Stimulated activated CD8-positive, alpha-beta memory T cell treated with anti-CD3 and anti-CD28 coated beads, Interleukin-4, amount 100 ng/mL, for 4 hours (primary cell): ENCODE measurements around the gene CRIP1.

ENCODE experiments used
- DNase-seq, 2 donors: peaks; one replicate each; pipeline ENCODE4 v3.0.0-alpha.2; 2020; ENCODE audit warnings: low read depth in 2 of 2, low spot score in 1 of 2

The CRIP1 gene

DNA sequence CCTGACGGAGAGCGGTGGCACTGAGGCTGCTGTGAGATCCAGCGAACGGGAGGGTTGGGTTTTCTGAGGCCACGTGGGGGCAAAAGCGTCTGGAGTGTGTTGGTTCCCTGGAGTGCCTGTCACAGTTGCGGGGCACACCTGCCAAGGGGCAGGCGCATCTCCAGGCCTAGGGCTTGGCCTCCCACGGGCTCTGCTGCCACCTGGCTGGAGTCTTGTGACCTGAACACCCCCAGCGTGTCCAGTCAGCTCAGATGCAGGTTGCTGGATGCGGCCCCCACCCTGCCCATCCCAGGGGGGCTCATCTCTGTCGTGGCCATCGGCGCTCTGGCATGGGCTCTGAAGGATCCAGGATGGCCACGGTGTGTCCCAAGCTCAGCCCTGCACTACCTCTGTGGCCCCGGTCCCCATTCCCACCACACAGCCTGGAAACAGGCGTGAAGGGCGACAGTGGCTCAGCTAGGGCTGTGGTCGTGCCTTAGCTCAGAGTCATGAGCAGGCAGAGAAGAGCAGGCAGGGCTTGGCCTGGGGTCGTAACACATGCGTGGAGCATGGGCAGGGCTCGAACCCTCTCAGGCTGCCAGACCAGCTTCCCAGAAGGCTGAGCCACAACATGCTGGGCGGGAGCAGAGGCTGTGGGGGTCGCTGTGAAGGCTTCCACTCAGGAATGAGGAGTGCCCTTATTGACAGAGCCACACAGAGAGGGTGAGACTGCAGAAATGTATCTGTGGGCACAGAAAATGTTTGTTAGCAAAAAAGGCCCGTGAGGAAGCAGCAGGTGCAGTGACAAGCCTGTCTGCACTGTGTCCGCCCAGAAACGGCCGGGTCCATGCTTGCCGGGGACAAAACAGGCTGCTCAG, 35.6 kb upstream of the CRIP1 start:
- DNase-seq = no peak

DNA sequence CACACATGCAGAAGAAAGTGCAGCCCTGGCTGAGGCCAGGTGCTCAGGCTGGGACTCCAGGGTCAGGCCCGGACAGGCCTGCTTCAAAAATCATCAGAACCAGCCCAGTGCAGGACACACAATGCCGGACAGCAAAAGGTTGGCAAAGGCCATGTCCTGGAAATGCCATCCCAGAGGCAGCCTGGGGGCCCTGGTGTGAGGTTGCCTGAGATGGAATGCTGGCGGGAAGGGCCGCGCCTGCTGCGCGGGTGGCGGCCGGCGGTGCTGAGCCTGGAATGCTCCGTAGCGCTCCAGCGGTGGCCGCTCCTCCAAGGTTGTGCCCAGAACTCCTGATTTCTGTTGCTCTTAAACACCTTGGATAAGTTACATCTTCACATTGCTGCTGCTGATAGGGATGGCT, 33.7 kb upstream of the CRIP1 start:
- DNase-seq = no peak

DNA sequence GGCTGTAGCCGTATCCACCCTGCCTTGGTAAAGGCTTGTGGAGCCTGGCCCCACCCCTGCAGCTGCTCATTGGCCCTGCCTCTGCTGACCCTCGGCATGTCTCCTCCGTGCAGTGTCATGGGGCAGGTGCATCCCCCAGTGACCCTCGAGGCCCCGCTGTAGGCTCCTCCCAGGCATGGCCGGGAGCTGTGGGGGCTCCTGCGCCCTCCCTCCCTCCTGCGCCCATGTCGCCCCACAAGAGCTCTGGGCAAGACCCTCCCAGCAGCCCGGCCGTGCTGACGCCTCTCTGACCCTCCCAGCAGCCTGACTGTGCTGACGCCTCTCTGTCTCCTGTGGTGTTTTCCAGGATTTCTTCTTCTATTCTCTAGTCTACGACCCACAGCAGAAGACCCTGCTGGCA, 32.8 kb upstream of the CRIP1 start:
- DNase-seq = no peak

DNA sequence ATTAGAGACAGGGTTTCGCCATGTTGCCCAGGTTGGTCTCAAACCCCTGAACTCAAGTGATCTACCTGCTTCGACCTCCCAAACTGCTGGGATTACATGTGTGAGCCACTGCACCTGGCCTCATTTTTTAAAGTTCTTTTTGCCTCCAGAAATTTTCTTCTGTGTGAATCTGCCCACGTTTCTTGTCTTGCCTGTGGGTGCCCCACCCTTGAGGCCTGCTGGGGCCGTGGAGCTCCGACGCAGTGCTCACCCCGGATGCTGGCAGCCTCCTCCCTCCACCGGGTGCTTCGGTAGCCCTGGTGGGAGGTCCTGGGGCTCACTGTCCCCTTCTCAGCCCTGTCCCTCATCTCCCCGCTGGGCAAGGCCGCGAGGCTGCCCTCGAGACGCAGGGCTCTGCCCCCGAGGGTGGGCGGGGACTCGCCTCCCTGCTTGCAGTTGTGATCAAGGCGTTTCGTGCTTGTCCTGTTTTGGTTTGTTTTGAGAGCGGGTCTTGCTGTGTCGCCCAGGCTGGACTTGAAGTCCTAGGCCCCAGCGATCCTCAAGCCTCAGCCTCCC, 31.5 kb upstream of the CRIP1 start:
- DNase-seq = no peak

DNA sequence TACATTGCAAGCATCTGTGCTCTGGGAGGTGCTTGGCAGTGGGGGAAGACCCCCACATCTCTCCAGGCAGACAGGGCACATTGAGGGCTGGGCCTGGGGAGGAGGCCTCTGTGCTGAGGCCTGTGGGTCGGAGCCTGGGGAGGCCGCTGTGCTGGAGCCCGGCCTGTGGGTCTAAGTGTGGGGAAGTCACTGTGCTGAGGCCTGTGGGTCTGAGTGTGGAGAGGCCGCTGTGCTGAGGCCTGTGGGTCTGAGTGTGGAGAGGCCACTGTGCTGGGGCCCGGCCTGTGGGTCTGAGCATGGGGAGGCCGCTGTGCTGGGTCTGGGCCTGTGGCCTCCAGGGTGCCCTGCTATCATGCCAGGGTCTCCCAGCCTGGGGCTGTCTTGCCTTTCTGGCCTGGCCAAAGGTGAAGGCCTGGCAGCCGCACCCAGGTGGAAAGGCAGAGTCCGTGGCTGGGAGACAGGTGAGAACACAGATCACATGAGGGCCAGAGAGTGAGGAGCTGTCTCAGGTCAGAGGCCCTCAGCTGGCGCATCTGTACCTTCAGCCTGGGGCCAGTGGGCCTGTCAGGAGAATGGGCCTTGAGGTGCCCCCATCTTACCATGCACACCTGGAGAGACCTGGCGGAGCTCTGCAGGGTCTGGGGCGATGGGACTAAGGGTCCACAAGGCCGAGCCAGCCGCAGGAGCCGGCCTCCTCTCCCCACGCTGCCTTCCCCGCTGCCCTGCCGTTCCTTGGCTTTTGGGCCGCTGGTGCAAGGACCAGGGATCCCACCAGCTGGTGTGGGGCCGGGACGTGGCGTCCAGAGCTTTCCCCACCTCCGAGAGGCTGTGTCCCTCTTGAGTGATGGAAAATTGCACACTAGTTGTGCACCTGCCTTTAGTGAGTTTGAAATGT, 30.7 kb upstream of the CRIP1 start:
- no peak for DNase-seq

DNA sequence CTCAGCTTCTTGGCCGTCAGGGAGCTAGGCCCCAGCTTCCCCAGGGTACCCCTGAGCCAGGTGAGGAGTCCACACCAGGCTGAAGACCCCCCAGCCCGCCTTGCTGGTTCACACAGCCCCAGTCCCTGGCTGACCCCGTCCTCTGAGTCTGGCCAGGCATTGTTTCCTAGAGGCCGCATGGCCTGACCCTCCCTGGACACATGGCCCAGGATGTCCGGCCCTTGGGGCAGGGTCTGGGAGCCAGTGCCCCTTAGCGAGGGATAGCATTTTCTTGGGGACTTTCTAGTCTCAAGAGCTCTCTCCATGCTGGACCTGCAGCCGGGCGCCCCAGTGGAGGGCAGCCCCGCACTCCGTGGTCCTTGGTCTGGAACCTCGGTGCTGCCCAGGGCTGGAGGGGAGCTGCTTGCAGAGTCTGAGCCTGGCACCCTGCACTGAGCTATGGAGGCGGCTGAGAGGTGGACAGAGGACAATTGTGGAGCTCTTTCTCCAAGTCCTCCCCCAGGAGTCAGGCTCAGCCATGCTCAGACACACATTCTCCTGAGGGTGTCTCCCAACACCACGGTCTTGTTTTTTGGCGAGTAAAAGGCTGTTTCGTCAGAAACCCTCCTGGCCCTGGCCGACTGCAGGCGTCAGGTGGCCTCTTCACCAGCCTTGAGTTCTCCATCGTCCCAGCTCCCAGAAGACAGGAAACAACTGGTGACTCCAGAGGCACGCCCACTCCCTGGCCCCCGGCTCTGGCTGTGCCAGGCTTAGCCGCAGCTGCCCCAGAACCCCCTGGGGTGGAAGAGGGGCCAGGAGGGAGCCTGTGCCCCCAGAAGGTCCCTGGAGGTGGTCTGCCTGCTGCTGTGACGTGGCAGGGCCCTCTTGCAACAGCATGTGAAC, 29.7 kb upstream of the CRIP1 start:
- no peak for DNase-seq

DNA sequence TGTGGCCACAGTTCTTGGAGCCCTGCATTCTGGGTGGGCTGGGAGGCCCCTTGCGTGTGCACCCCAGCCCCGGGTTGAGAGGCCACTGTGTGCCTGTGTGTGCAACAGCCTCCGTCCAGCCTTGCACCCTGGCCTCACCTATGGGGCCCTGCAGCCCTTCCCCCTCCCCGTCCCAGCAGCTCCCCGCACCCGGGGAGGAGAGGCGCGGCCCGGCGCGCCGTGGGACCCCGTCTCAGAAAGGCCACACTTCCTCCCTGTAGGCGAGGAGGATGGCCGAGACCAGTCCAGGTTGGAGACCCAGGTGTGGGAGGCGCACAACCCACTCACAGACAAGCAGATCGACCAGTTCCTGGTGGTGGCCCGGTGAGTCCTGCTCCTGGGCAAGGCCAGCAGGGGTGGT, 28.7 kb upstream of the CRIP1 start:
- no peak for DNase-seq

DNA sequence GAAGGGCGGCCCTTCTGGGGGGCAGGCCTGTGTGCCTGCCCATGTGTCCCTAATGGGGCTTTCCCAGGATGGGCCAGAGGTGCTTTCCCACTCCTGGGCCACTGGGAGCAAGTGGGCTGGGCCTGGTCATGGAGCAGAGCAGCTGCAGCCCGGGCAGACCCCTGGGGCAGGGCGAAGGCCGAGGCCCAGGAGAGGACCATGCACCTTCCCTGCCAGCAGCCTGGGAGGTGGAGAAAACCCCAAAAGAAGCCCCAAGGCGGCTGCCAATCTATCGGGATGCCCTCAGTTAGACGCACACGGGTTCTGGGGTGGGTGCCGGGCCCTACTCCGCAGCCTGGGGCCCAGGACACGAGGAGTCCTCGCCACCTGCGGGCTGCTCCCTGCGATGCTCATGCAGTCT, 28.1 kb upstream of the CRIP1 start:
- DNase-seq = no peak

DNA sequence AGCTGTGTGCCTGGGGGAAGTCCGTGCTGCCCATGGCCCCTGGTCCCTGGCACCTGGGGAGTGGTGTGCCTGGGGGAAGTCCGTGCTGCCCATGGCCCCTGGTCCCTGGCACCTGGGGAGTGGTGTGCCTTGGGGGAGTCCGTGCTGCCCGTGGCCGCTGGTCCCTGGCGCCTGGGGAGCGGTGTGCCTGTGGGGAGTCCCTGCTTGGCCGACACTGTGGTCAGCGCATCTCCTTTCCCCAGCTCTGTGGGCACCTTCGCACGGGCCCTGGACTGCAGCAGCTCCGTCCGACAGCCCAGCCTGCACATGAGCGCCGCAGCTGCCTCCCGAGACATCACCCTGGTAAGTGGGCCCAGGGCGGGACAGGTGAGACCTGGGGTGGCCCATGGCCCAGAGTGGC, 26.6 kb upstream of the CRIP1 start:
- DNase-seq = no peak

DNA sequence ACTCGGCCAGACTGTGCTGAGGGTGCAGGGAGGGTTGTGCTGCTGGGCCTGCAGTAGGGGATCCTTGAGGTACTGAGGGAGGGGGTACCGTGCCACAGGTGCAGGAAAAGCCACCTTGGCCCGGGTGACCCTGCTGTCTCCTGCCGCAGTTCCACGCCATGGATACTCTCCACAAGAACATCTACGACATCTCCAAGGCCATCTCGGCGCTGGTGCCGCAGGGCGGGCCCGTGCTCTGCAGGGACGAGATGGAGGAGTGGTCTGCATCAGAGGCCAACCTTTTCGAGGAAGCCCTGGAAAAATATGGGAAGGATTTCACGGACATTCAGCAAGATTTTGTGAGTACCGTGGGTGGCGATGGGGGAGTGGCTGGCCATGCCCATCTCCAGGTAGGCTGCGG, 26.1 kb upstream of the CRIP1 start:
- no peak for DNase-seq

DNA sequence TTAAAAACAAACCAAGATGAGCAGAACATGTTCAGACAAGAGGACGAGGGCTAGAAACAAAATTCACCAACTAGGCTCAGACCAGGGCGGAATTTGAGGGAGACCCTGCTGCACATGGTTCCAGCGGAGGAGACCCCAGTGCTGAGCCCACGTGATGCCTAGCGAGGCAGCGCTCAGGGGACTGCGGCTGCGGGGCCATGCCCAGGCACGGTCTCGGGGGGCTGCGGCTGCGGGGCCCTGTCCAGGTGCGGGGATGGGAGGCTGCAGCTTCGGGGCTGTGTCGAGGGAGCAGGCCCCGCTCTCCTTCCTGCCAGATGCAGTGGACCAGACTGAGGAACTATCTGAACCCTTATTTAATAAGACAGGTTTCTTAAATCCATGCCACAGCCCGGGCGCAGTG, 24.8 kb upstream of the CRIP1 start:
- DNase-seq = no peak

DNA sequence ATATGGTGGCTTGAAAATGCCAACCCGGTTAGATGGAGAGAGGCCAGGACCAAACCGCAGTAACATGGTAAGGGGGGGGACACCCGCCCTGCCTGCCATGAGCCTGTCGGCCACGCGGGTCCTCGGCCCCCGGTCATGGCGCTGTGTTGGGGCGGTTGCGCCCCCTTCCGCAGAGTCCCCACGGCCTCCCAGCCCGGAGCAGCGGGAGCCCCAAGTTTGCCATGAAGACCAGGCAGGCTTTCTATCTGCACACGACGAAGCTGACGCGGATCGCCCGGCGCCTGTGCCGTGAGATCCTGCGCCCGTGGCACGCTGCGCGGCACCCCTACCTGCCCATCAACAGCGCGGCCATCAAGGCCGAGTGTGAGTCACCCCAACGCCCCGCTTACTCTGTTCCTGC, 22.2 kb upstream of the CRIP1 start:
- no peak for DNase-seq

DNA sequence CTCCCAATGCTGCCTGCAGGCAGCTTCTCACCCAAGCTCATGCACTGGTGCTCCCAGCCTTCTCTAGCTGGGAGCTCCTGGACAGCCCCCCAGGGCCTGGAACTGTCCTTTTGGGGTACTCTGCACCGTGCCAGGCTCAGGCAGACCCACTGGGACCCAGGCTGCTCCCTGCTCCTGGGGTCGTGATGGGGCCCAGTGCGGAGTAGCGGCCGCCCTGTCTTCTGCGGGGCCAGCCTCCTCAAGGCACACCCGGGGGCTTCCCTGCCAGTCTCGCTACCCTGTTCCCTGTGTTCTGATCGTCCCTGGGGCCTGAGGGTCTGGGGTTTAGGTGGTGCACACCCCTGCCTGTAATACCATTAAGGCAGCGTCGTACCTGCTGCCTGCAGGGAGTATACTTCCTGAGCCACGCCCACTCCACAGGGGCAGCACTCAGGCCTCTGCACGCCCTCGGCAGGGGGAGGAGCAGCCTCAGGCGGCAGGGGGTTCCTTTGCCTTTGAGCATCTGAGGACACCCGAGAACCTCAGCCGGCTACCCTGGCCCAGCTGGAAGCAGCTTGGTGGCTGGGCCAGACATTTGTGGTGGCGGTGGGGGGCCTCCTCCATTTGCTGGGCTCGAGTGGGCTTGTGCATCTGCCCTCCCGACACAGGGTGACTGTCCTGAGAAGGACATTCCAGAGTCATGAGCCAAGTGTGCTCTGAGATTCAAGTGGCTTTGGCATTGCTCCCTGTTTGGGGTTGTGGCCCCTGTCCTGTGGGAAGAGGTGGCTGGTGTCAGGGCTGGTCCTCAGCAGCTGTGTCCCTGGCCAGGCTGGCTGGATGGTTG, 21.3 kb upstream of the CRIP1 start:
- DNase-seq = no peak

DNA sequence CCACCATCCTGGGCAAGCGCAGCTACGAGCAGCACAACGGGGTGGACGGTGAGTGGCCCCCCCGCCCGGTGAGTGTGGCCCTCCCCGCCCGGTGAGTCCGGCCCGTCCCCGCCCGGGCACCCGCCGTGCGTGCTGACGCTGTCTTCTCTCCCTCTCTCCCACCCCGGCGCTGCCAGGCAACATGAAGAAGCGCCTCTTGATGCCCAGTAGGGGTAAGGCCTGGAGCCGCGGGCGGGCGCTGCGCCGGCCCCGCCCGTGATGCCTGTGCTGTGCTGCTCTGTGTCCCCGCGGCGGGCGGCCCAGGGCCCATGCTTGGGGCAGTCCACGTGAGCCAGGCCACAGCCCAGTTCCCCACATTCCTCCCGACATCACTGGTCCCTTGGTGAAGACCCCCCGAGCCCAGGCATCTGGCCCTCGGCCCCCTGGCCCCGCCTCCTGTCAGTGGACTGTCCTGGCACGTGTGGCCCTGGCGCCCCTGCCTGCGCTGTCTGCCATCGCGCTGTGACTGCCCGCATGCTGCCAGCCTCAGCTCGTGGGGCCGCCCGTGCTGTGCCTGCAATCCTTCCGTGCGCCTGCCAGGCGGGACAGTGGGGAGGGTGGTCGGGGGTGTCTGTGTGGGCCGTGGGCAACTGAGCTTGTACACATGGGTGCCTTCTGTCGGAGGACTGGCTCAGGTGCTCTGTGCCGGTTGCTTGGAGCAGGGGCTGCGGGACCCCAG, 20.0 kb upstream of the CRIP1 start:
- DNase-seq = no peak

DNA sequence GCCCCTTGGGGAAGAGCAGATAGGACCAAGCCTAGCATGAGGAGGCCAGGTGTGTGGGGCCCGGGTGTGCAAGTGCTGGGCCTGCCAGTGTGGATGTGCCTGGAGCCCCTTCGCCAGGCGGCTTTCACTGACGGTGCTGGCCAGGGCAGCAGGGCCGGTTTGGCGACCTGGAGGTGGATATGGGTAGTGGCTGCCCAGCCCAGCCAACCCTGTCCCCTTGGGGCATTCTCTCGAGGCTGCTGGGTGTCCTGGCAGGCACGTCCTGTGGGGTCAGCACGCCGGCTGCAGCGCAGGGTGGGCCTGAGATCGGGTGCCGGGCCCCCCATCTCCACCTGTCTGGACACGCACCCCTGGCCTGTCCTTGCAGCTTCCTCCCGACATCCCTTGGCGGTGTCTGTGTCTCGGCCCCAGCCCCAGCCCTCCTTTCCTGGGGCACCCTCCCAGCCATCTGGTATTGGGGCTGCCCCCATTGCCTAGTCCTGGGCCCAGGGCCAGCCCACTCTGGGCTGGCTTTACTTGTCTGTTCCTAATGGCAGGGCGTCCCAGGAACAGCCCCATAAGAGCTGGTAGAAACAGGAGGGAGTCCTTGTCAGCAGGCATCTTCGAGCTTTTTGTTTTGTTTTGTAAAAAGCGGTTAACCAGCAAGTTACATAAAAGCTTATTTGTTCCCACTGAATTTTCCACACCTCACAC, 19.3 kb upstream of the CRIP1 start:
- no peak for DNase-seq

DNA sequence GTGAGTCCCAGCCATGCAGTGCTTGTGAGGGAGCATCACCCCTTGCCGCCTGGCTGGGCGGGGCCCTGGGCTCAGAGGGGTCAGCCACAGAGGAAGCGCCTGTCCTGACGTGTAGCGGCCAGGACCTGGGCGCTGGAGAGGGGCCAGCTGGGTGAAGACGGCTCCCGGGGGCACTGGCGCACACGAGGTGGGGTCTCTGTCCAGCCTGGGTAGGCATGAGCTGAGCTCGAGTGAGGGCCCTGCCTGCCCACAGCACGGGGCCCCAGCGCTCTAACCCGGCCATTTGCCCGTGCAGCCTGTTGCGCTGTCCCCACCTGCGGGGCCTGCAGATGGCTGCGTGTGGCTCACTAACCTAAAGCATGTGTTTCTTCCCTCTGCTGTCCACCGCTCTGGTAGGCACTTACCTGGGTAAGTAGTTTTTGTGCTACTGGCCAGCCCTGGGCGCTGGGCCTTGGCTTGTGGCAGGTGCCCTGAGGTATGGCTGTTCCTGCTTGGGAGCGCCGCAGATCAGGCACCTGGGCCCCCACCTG, 18.7 kb upstream of the CRIP1 start:
- no peak for DNase-seq

DNA sequence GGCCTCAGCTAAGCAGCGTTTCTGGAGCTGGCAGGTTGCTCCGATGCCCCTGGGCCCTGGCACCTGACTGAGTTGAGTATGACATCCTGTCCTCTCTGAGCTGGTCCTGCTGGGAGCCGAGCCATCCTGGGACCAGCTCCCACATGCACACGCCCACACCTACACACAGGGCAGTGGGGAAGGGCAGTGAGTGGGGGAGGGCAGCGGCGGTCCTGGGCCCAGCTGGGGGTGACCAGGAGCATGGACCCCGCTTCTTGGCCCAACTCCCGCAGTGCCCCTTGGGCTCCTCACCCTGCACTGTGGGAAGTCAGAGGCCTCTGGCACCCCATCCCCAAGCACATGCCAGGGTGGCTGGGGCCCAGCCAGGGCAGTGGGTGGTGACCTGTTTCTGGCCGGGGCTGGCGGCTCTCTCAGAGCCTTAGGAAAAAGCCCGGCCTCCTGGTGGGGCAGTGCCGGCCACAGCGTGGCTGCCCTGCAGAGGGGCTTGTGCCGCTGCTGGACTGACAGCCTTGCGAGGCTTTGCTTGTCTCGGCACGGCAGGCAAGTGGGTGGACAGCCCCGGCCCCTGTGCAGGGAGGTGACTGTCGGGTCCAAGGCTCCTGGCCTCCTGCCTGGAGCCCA, 18.0 kb upstream of the CRIP1 start:
- DNase-seq = no peak
